ENCODE data around the gene GFOD1.
"Not testable (repeated sequence)": the region's sequence is repeated elsewhere in the genome, so short reads cannot be mapped to it uniquely, and the experiment has no call there.

Gene GFOD1

GRCh38 chr6:13462458-13463327 is 24.7 kb downstream of the GFOD1 start:
- peak in 2 of 6 experiments; percentile 30 to 44 for DNase-seq

GRCh38 chr6:13461805-13462204 is 25.6 kb downstream of the GFOD1 start:
- no peak for DNase-seq

GRCh38 chr6:13461307-13461706 is 26.1 kb downstream of the GFOD1 start:
- DNase-seq = no peak

GRCh38 chr6:13460289-13460688 is 27.1 kb downstream of the GFOD1 start:
- not testable (repeated sequence) for DNase-seq

- DNase-seq = no peak
Measured at GRCh38 chr6:13457577-13457976, 29.8 kb downstream of the GFOD1 start.

- DNase-seq = no peak
Measured at GRCh38 chr6:13455552-13455966, 31.8 kb downstream of the GFOD1 start.

GRCh38 chr6:13454286-13455221 is 32.8 kb downstream of the GFOD1 start:
- peak; percentile 29 to 70 (median 56) for DNase-seq

- no peak for DNase-seq
Measured at GRCh38 chr6:13453771-13454251, 33.6 kb downstream of the GFOD1 start.

GRCh38 chr6:13453153-13453552 is 34.2 kb downstream of the GFOD1 start:
- no peak for DNase-seq

GRCh38 chr6:13452346-13453117 is 34.9 kb downstream of the GFOD1 start:
- DNase-seq = no peak

GRCh38 chr6:13451181-13451895 is 36.1 kb downstream of the GFOD1 start:
- DNase-seq = no peak

- DNase-seq = no peak
Measured at GRCh38 chr6:13450628-13451027, 36.8 kb downstream of the GFOD1 start.

- no peak for DNase-seq
Measured at GRCh38 chr6:13447949-13448724, 39.3 kb downstream of the GFOD1 start.

GRCh38 chr6:13446381-13446780 is 41.0 kb downstream of the GFOD1 start:
- DNase-seq = no peak

GRCh38 chr6:13445744-13446115 is 41.7 kb downstream of the GFOD1 start:
- no peak for DNase-seq

GRCh38 chr6:13445005-13445743 is 42.2 kb downstream of the GFOD1 start:
- DNase-seq = peak in 5 of 6 experiments; percentile 22 to 47 (median 32)

- DNase-seq = no peak
Measured at GRCh38 chr6:13444604-13445003, 42.8 kb downstream of the GFOD1 start.

GRCh38 chr6:13443978-13444377 is 43.4 kb downstream of the GFOD1 start:
- not testable (repeated sequence) for DNase-seq

GRCh38 chr6:13441778-13442177 is 45.6 kb downstream of the GFOD1 start:
- DNase-seq = no peak

- DNase-seq = no peak
Measured at GRCh38 chr6:13439644-13440043, 47.8 kb downstream of the GFOD1 start.
